DND-41 (cell line): ENCODE results near the gene HIC1.

ENCODE experiments used
- ATAC-seq: fragments of 200-7000 bp; cut with Tn5 transposase; 3 replicates; pipeline ENCODE4 v1.9.1; 2021; ENCODE audit warnings: low read depth; ENCODE audit not compliant: insufficient read depth
- DNase-seq: peaks from one replicate; pipeline ENCODE4 v3.0.0-alpha.2; 2020
- H2AFZ ChIP-seq: 2 replicates; pipeline ENCODE4 v1.6.0; 2012; ENCODE audit warnings: low read depth, low read length
- H3K27ac ChIP-seq: 2 replicates; pipeline ENCODE4 v1.5.1; 2012; ENCODE audit warnings: low read length, inconsistent platforms
- H3K27me3 ChIP-seq: fragments of 200-600 bp; sonication (generic); 2 replicates; pipeline ENCODE4 v1.6.0; 2012; ENCODE audit warnings: low read length, mild to moderate bottlenecking, inconsistent platforms; ENCODE audit not compliant: insufficient read depth, poor library complexity
- H3K36me3 ChIP-seq: 2 replicates; pipeline ENCODE4 v1.5.1; 2012; ENCODE audit warnings: low read length, inconsistent platforms; ENCODE audit not compliant: insufficient read depth
- H3K4me1 ChIP-seq: 2 replicates; pipeline ENCODE4 v1.5.1; 2012; ENCODE audit warnings: mild to moderate bottlenecking, low read length; ENCODE audit not compliant: insufficient read depth
- H3K4me2 ChIP-seq: 2 replicates; pipeline ENCODE4 v1.6.0; 2012; ENCODE audit warnings: mild to moderate bottlenecking, moderate library complexity, low read length, inconsistent platforms; ENCODE audit not compliant: insufficient read depth
- H3K4me3 ChIP-seq, 2 experiments: fragments of 200-600 bp in 1 of 2; shearing (Covaris generic) in 1 of 2; 2 replicates each; pipeline ENCODE4 v1.5.1; 2012 to 2016; ENCODE audit warnings: inconsistent platforms in 2 of 2, low read length in 2 of 2, mild to moderate bottlenecking in 2 of 2, low read depth in 1 of 2, moderate library complexity in 1 of 2
- H3K79me2 ChIP-seq: 2 replicates; pipeline ENCODE4 v1.6.0; 2012; ENCODE audit warnings: low read length, inconsistent platforms; ENCODE audit not compliant: insufficient read depth
- H3K9ac ChIP-seq: 2 replicates; pipeline ENCODE4 v1.6.0; 2012; ENCODE audit warnings: low read depth, mild to moderate bottlenecking, inconsistent platforms, low read length, moderate library complexity
- H3K9me3 ChIP-seq: 2 replicates; pipeline ENCODE4 v1.5.1; 2012; ENCODE audit warnings: low read length, moderate library complexity, mild to moderate bottlenecking, inconsistent platforms; ENCODE audit not compliant: insufficient read depth, severe bottlenecking
- H4K20me1 ChIP-seq: 2 replicates; pipeline ENCODE4 v1.6.0; 2012; ENCODE audit warnings: low read length; ENCODE audit not compliant: insufficient read depth
- CTCF ChIP-seq: IDR thresholded peaks from 2 replicates; pipeline ENCODE4 v1.5.1; 2012; ENCODE audit warnings: borderline replicate concordance, low read length, moderate library complexity, mild to moderate bottlenecking; ENCODE audit not compliant: poor library complexity, severe bottlenecking; ENCODE audit errors: extremely low read depth
- EZH2 ChIP-seq: IDR thresholded peaks from 3 replicates; pipeline ENCODE4 v1.6.1; 2012; ENCODE audit warnings: borderline replicate concordance, low read depth, mild to moderate bottlenecking, moderate library complexity, low read length, inconsistent platforms; ENCODE audit not compliant: severe bottlenecking

HIC1 gene

GRCh38 chr17:2024572-2025219 is 30.2 kb upstream of the HIC1 start:
- H2AFZ ChIP-seq, result peak overlapping the region; percentile 68
- H3K4me1 ChIP-seq, result peaks cover 21% of the 10 kb centered on the region
- H3K4me3 ChIP-seq, result peak overlapping the region; percentile 39 to 62
- H3K4me2 ChIP-seq, result peak overlapping the region; percentile 86
- DNase-seq (no peak), ATAC-seq (peak; percentile 43)
- TF ChIP-seq CTCF, result no peak
- peak; percentile 93 for TF ChIP-seq EZH2
- peaks cover 44% of the 10 kb centered on the region for H3K27me3 ChIP-seq
- no peaks in the 10 kb centered on the region for H3K79me2 ChIP-seq
- peak overlapping the region; percentile 62 for H3K9ac ChIP-seq
- no peak overlapping the region for H3K27ac ChIP-seq
- H4K20me1 ChIP-seq, result 0 out of 2 replicates have a peak, but pooled peaks cover 1% of the 10 kb centered on the region
- no peaks in the 10 kb centered on the region for H3K9me3 ChIP-seq
- H3K36me3 ChIP-seq, result no peaks in the 10 kb centered on the region

- Histone ChIP-seq H3K9me3 (no peaks in the 10 kb centered on the region), H3K36me3 (no peaks in the 10 kb centered on the region), H3K4me2 (peak within 1 kb of the TSS; percentile 86), H4K20me1 (0 out of 2 replicates have a peak, but pooled peaks cover 3% of the 10 kb centered on the region), H3K27ac (no peak within 1 kb of the TSS), H3K4me1 (peaks cover 23% of the 10 kb centered on the region), H2AFZ (peak within 1 kb of the TSS; percentile 68), H3K9ac (peak within 1 kb of the TSS; percentile 62), H3K79me2 (peaks cover 2% of the 10 kb centered on the region), H3K27me3 (peaks cover 39% of the 10 kb centered on the region), H3K4me3 (peak within 1 kb of the TSS; percentile 39 to 62)
- DNase-seq, result peak; percentile 89
- TF ChIP-seq CTCF (no peak), EZH2 (no peak)
- peak; percentile 78 for ATAC-seq
Observed at GRCh38 chr17:2025220-2025621, 29.7 kb upstream of the HIC1 start, which contains the start of gene RTN4RL1. RTN4RL1 (minus strand) TSS chr17:2025334; CDS start chr17:2024865, 469 bp downstream.

GRCh38 chr17:2025622-2026309 is 29.1 kb upstream of the HIC1 start:
- no peaks in the 10 kb centered on the region for H3K36me3 ChIP-seq
- DNase-seq (peak; percentile 35), ATAC-seq (no peak)
- peak overlapping the region; percentile 62; the same call in 1 of the 2 replicates for H3K9ac ChIP-seq
- H3K79me2 ChIP-seq, result peaks cover 7% of the 10 kb centered on the region
- peaks cover 26% of the 10 kb centered on the region for H3K4me1 ChIP-seq
- H3K27ac ChIP-seq, result no peak overlapping the region
- H4K20me1 ChIP-seq, result 0 out of 2 replicates have a peak, but pooled peaks cover 3% of the 10 kb centered on the region
- no peaks in the 10 kb centered on the region for H3K9me3 ChIP-seq
- H3K4me3 ChIP-seq, result peak overlapping the region; percentile 39 to 62
- peak; percentile 52 for TF ChIP-seq CTCF
- TF ChIP-seq EZH2, result no peak
- peak overlapping the region; percentile 86 for H3K4me2 ChIP-seq
- peaks cover 34% of the 10 kb centered on the region for H3K27me3 ChIP-seq
- H2AFZ ChIP-seq, result peak overlapping the region; percentile 68; the same call in 1 of the 2 replicates
